AG09309 (cell line): Measurements from ENCODE around the gene CXCL12.

Experiments used
- DNase-seq: peaks from one replicate; pipeline ENCODE4 v3.0.0-alpha.2; 2010; ENCODE audit warnings: low read depth
- H3K4me3 ChIP-seq: 2 replicates; pipeline ENCODE4 v1.5.1; 2011; ENCODE audit warnings: mild to moderate bottlenecking, low read depth, low read length, moderate library complexity; ENCODE audit not compliant: control insufficient read depth
- TF ChIP-seq, protein P1 (sequence below): IDR thresholded peaks from 2 replicates; pipeline ENCODE4 v1.5.1; 2011; ENCODE audit warnings: mild to moderate bottlenecking, low read depth, low read length, inconsistent platforms; ENCODE audit not compliant: insufficient read depth, control insufficient read depth; ENCODE audit errors: missing control alignments

The CXCL12 gene

GRCh38 chr10:44348496-44348895 is 36.4 kb downstream of the CXCL12 start:
- TF ChIP-seq, protein P1, sequence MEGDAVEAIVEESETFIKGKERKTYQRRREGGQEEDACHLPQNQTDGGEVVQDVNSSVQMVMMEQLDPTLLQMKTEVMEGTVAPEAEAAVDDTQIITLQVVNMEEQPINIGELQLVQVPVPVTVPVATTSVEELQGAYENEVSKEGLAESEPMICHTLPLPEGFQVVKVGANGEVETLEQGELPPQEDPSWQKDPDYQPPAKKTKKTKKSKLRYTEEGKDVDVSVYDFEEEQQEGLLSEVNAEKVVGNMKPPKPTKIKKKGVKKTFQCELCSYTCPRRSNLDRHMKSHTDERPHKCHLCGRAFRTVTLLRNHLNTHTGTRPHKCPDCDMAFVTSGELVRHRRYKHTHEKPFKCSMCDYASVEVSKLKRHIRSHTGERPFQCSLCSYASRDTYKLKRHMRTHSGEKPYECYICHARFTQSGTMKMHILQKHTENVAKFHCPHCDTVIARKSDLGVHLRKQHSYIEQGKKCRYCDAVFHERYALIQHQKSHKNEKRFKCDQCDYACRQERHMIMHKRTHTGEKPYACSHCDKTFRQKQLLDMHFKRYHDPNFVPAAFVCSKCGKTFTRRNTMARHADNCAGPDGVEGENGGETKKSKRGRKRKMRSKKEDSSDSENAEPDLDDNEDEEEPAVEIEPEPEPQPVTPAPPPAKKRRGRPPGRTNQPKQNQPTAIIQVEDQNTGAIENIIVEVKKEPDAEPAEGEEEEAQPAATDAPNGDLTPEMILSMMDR = no peak
- DNase-seq = no peak

GRCh38 chr10:44347609-44348400 is 37.1 kb downstream of the CXCL12 start:
- H3K4me3 ChIP-seq = no peak overlapping the region
- DNase-seq = no peak
- TF ChIP-seq, protein P1 = no peak

More at GRCh38 chr10:44348496-44348895, 36.4 kb downstream of the CXCL12 start:
- no peak overlapping the region for H3K4me3 ChIP-seq

DNA sequence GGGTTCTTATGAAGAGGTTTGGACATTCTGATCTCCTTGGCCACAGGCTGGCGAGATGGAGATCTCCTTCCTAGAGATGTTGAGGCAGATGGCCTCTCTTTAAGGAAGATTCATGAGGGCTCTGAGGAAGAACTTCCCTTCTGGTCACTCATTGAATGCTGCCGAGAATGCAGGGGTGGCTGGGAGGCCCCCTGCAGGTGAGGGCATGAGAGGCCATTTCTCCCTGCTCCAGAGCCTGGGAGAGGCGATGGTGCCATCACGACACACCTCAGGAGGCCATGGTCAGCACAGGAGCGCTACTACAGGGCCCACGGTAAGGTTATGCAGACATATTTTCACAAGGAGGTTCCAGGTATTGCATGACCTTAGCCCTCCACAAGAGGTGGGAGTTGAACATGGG is 40.2 kb downstream of the CXCL12 start:
- DNase-seq = no peak
- TF ChIP-seq, protein P1 = no peak
- no peak overlapping the region for H3K4me3 ChIP-seq

- H3K4me3 ChIP-seq = no peak overlapping the region
- TF ChIP-seq, protein P1 = peak; percentile 11
- DNase-seq = no peak
Measured at GRCh38 chr10:44343843-44344242, 41.1 kb downstream of the CXCL12 start.

GRCh38 chr10:44341886-44342285 is 43.0 kb downstream of the CXCL12 start:
- TF ChIP-seq, protein P1 = no peak
- H3K4me3 ChIP-seq = no peak overlapping the region
- DNase-seq = no peak

DNA sequence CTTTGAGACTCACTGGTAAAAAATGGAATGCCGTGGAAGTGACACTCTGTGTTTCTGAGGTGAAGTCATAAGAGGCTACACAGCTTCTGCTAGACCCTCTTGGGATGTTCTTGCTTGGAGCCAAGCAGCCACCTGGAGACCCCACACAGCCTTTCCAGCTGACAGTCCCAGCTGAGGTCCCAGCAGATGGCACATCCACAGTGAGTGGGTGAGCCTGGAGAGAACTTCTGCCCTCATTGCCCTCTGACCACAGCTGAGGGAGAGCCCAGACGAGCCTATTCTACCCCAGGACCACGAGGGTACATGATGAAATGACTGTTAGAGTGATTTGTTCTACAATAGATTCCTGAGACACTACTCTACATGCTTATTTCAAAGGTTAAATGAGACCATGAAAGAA is 44.3 kb downstream of the CXCL12 start:
- TF ChIP-seq, protein P1 = no peak
- DNase-seq = no peak
- H3K4me3 ChIP-seq = no peak overlapping the region
